BJ (cell line): ENCODE data around the gene ATP2B1. TPM values are rescaled to one million over a fixed set of nuclear protein-coding genes. Genes with fewer than 3 reads are reported as not detected.

Source experiments
- CTCF ChIA-PET: fragments of 350-600 bp; formaldehyde crosslinking; extraction: SDS; loops from one replicate; lab custom pipeline; 2021; ENCODE audit warnings: antibody characterized with exemption, inconsistent platforms; lab: Yijun Ruan, JAX
- POLR2A ChIA-PET: fragments of 300-600 bp; sonication (Branson Sonifier 250); formaldehyde crosslinking; extraction: SDS; loops from one replicate; lab custom pipeline; 2021; ENCODE audit warnings: antibody characterized with exemption; lab: Charles Lee
- DNase-seq: peaks from one replicate; pipeline ENCODE4 v3.0.0-alpha.2; 2011; ENCODE audit warnings: low read depth
- H3K27me3 ChIP-seq: 2 replicates; pipeline ENCODE4 v1.6.0; 2011; ENCODE audit warnings: low read length; ENCODE audit not compliant: control insufficient read depth, insufficient read depth
- H3K36me3 ChIP-seq: 2 replicates; pipeline ENCODE4 v1.5.1; 2011; ENCODE audit warnings: low read length; ENCODE audit not compliant: control insufficient read depth, insufficient read depth
- H3K4me3 ChIP-seq: 2 replicates; pipeline ENCODE4 v1.5.1; 2011; ENCODE audit warnings: low read depth, mild to moderate bottlenecking, control low read depth, low read length
- polyA plus RNA-seq: library from polyadenylated mRNA; depleted of rRNA; stranded (reverse); fragments of >200 nt; gene quantifications from 2 replicates; pipeline ENCODE4 v1.2.3, GENCODE V29; 2011
- TF ChIP-seq, protein P1 (sequence below): IDR thresholded peaks from 2 replicates; pipeline ENCODE4 v1.5.1; 2011; ENCODE audit warnings: low read depth, mild to moderate bottlenecking, control low read depth, inconsistent platforms, low read length, moderate library complexity; ENCODE audit not compliant: insufficient read depth

The ATP2B1 gene
- polyA plus RNA-seq, 1 experiment = 12.8 TPM

GRCh38 chr12:89731089-89731488, 22.5 kb upstream of the ATP2B1 start:
- H3K36me3 ChIP-seq = no peaks in the 10 kb centered on the region
- CTCF ChIA-PET = no interaction called here
- POLR2A ChIA-PET = no interaction called here
- DNase-seq = no peak
- no peaks in the 10 kb centered on the region for H3K27me3 ChIP-seq
- H3K4me3 ChIP-seq = no peak overlapping the region
- TF ChIP-seq, protein P1, sequence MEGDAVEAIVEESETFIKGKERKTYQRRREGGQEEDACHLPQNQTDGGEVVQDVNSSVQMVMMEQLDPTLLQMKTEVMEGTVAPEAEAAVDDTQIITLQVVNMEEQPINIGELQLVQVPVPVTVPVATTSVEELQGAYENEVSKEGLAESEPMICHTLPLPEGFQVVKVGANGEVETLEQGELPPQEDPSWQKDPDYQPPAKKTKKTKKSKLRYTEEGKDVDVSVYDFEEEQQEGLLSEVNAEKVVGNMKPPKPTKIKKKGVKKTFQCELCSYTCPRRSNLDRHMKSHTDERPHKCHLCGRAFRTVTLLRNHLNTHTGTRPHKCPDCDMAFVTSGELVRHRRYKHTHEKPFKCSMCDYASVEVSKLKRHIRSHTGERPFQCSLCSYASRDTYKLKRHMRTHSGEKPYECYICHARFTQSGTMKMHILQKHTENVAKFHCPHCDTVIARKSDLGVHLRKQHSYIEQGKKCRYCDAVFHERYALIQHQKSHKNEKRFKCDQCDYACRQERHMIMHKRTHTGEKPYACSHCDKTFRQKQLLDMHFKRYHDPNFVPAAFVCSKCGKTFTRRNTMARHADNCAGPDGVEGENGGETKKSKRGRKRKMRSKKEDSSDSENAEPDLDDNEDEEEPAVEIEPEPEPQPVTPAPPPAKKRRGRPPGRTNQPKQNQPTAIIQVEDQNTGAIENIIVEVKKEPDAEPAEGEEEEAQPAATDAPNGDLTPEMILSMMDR = no peak

GRCh38 chr12:89729946-89730459, 21.4 kb upstream of the ATP2B1 start:
- CTCF ChIA-PET = interaction anchor here (1.1 kb wide), 2 partner anchors 9 to 39 kb away, joined by 3 read pairs; no protein-coding TSS in a partner anchor
- TF ChIP-seq, protein P1 = no peak
- H3K27me3 ChIP-seq = no peaks in the 10 kb centered on the region
- no peak overlapping the region for H3K4me3 ChIP-seq
- POLR2A ChIA-PET = interaction anchor here (0.6 kb wide), 1 partner anchor 598 kb away, joined by 9 read pairs; no protein-coding TSS in a partner anchor
- H3K36me3 ChIP-seq = no peaks in the 10 kb centered on the region
- no peak for DNase-seq

GRCh38 chr12:89723276-89723675, 14.6 kb upstream of the ATP2B1 start:
- H3K4me3 ChIP-seq = no peak overlapping the region
- ChIA-PET CTCF (no interaction called here), POLR2A (no interaction called here)
- DNase-seq = no peak
- TF ChIP-seq, protein P1 = no peak
- H3K27me3 ChIP-seq = no peaks in the 10 kb centered on the region
- H3K36me3 ChIP-seq = no peaks in the 10 kb centered on the region

- TF ChIP-seq, protein P1 = no peak
- no peak for DNase-seq
- no peaks in the 10 kb centered on the region for H3K36me3 ChIP-seq
- H3K27me3 ChIP-seq = no peaks in the 10 kb centered on the region
- ChIA-PET CTCF (interaction anchor here (0.7 to 0.8 kb wide), 3 partner anchors 8 to 223 kb away, joined by 3 read pairs; no protein-coding TSS in a partner anchor), POLR2A (no interaction called here)
- H3K4me3 ChIP-seq = no peak overlapping the region
Measured at GRCh38 chr12:89721291-89721987, 12.8 kb upstream of the ATP2B1 start.

- H3K27me3 ChIP-seq = no peaks in the 10 kb centered on the region
- H3K4me3 ChIP-seq = no peak overlapping the region
- CTCF ChIA-PET = no interaction called here
- TF ChIP-seq, protein P1 = no peak
- no peak for DNase-seq
- no peaks in the 10 kb centered on the region for H3K36me3 ChIP-seq
- POLR2A ChIA-PET = no interaction called here
Measured at GRCh38 chr12:89717759-89718523, 9.3 kb upstream of the ATP2B1 start.
